Panc1 (cell line): ENCODE results near the gene PLEKHA7. TPM values are rescaled to one million over a fixed set of nuclear protein-coding genes. Genes with fewer than 3 reads are reported as not detected.

Experiments
- ATAC-seq: fragments of 200-7000 bp; cut with Tn5 transposase; 2 replicates; pipeline ENCODE4 v1.9.1; 2020; ENCODE audit warnings: mild to moderate bottlenecking, moderate library complexity
- BruUV-seq: library from RNA; stranded (reverse); fragments of 400-500 nt; replicated peaks from 2 replicates; lab custom pipeline; 2021; lab: Mats Ljungman, UMichigan
- CTCF ChIA-PET: fragments of 300-600 bp; sonication (Branson Sonifier 250); formaldehyde crosslinking; loops from one replicate; lab custom pipeline; 2022; ENCODE audit warnings: antibody characterized with exemption; lab: Charles Lee
- POLR2A ChIA-PET: fragments of 300-600 bp; sonication (Branson Sonifier 250); formaldehyde crosslinking; loops from one replicate; lab custom pipeline; 2022; ENCODE audit warnings: antibody characterized with exemption; lab: Charles Lee
- DNase-seq: peaks from one replicate; pipeline ENCODE4 v3.0.0-alpha.2; 2010; ENCODE audit warnings: low read depth, low spot score
- H3K27ac ChIP-seq: 2 replicates; pipeline ENCODE4 v1.5.1; 2011; ENCODE audit warnings: mild to moderate bottlenecking, low read length, inconsistent platforms
- H3K27me3 ChIP-seq: fragments of 200-500 bp; sonication (Bioruptor generic); 2 replicates; pipeline ENCODE4 v1.6.0; 2014; ENCODE audit warnings: low read length, inconsistent platforms; ENCODE audit not compliant: control insufficient read depth, insufficient read depth
- H3K36me3 ChIP-seq: fragments of 200-500 bp; sonication (Bioruptor generic); 2 replicates; pipeline ENCODE4 v1.5.1; 2014; ENCODE audit warnings: inconsistent platforms, mild to moderate bottlenecking, low read length, moderate library complexity; ENCODE audit not compliant: control insufficient read depth, insufficient read depth
- H3K4me1 ChIP-seq: 2 replicates; pipeline ENCODE4 v1.5.1; 2011; ENCODE audit warnings: inconsistent platforms, mild to moderate bottlenecking, low read length, moderate library complexity; ENCODE audit not compliant: control insufficient read depth, insufficient read depth
- H3K4me3 ChIP-seq, 2 experiments: 2 replicates each; pipeline ENCODE4 v1.5.1; 2011 to 2012; ENCODE audit warnings: low read depth in 2 of 2, low read length in 2 of 2, mild to moderate bottlenecking in 2 of 2, inconsistent platforms in 1 of 2, moderate library complexity in 1 of 2
- H3K9me3 ChIP-seq: fragments of 200-500 bp; sonication (Bioruptor generic); 2 replicates; pipeline ENCODE4 v1.5.1; 2014; ENCODE audit warnings: low read depth, mild to moderate bottlenecking, inconsistent platforms, low read length, moderate library complexity; ENCODE audit not compliant: control insufficient read depth, insufficient read depth
- CTCF ChIP-seq: fragments of 450-650 bp; IDR thresholded peaks from 2 replicates; pipeline ENCODE4 v1.5.1; 2017; ENCODE audit warnings: mild to moderate bottlenecking
- POLR2AphosphoS5 ChIP-seq: IDR thresholded peaks from 2 replicates; pipeline ENCODE4 v1.6.1; 2012; ENCODE audit warnings: mild to moderate bottlenecking, low read depth, low read length, moderate library complexity
- SIN3A ChIP-seq: IDR thresholded peaks from 2 replicates; pipeline ENCODE4 v1.6.1; 2012; ENCODE audit warnings: low read depth, mild to moderate bottlenecking, low read length, moderate library complexity, borderline replicate concordance; ENCODE audit not compliant: insufficient read depth
- TCF7L2 ChIP-seq: IDR thresholded peaks from 2 replicates; pipeline ENCODE4 v1.6.1; 2011; ENCODE audit warnings: mild to moderate bottlenecking, low read depth, low read length, inconsistent platforms
- in situ Hi-C: cut with HindIII; loops from 2 replicates; pipeline ENCODE4 v1.10.0; 2016; ENCODE audit warnings: low sequenced_read_pairs, low pct_unique_long_range_greater_than_20kb
- intact Hi-C: fragments of 100-400 bp; cut with micrococcal nuclease; formaldehyde crosslinking; loops from one replicate; pipeline ENCODE4 v1.10.0; 2022; ENCODE audit not compliant: unreplicated experiment
- total RNA-seq: library from RNA; stranded (reverse); gene quantifications from one replicate; pipeline ENCODE4 v1.2.1, GENCODE V29; 2021; ENCODE audit not compliant: unreplicated experiment
- TF ChIP-seq, protein P1 (sequence below), 2 experiments: IDR thresholded peaks; 2 replicates each; pipeline ENCODE4 v1.6.1; 2011 to 2012; ENCODE audit warnings: low read depth in 2 of 2, control low read depth in 1 of 2, low read length in 1 of 2, mild to moderate bottlenecking in 1 of 2, moderate library complexity in 1 of 2; ENCODE audit not compliant: insufficient read depth in 1 of 2

Gene PLEKHA7
- total RNA-seq, 1 experiment from 2014 or later, result 11.6 TPM

GRCh38 chr11:16745950-16746605 is 268.1 kb downstream of the PLEKHA7 start:
- H3K9me3 ChIP-seq, result no peaks in the 10 kb centered on the region
- ChIA-PET POLR2A (interaction anchor here (0.6 kb wide), 1 partner anchor 56 kb away, joined by 3 read pairs; no protein-coding TSS in a partner anchor), CTCF (no interaction called here)
- no peak for ATAC-seq
- TF ChIP-seq CTCF, result no peak
- no peak for TF ChIP-seq POLR2AphosphoS5
- no peak for TF ChIP-seq SIN3A
- TF ChIP-seq, protein P1, sequence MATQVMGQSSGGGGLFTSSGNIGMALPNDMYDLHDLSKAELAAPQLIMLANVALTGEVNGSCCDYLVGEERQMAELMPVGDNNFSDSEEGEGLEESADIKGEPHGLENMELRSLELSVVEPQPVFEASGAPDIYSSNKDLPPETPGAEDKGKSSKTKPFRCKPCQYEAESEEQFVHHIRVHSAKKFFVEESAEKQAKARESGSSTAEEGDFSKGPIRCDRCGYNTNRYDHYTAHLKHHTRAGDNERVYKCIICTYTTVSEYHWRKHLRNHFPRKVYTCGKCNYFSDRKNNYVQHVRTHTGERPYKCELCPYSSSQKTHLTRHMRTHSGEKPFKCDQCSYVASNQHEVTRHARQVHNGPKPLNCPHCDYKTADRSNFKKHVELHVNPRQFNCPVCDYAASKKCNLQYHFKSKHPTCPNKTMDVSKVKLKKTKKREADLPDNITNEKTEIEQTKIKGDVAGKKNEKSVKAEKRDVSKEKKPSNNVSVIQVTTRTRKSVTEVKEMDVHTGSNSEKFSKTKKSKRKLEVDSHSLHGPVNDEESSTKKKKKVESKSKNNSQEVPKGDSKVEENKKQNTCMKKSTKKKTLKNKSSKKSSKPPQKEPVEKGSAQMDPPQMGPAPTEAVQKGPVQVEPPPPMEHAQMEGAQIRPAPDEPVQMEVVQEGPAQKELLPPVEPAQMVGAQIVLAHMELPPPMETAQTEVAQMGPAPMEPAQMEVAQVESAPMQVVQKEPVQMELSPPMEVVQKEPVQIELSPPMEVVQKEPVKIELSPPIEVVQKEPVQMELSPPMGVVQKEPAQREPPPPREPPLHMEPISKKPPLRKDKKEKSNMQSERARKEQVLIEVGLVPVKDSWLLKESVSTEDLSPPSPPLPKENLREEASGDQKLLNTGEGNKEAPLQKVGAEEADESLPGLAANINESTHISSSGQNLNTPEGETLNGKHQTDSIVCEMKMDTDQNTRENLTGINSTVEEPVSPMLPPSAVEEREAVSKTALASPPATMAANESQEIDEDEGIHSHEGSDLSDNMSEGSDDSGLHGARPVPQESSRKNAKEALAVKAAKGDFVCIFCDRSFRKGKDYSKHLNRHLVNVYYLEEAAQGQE (IDR thresholded peaks at IDR 0.05; ENCODE audit: insufficient read depth in 1 of 2, low read depth in 2 of 2, low read length in 1 of 2), result no peak
- TF ChIP-seq TCF7L2, result no peak
- in situ Hi-C loops, result no loop called here
- no peak overlapping the region for H3K27ac ChIP-seq
- H3K4me1 ChIP-seq, result no peaks in the 10 kb centered on the region
- intact Hi-C loops, result no loop called here
- H3K36me3 ChIP-seq, result peaks cover 28% of the 10 kb centered on the region
- DNase-seq, result no peak
- no TSS peak for BruUV-seq
- no peak overlapping the region for H3K4me3 ChIP-seq
- H3K27me3 ChIP-seq, result no peaks in the 10 kb centered on the region

- in situ Hi-C loops, result no loop called here
- no peaks in the 10 kb centered on the region for H3K27me3 ChIP-seq
- no peak overlapping the region for H3K27ac ChIP-seq
- no peak overlapping the region for H3K4me3 ChIP-seq
- ChIA-PET CTCF (no interaction called here), POLR2A (no interaction called here)
- no peaks in the 10 kb centered on the region for H3K4me1 ChIP-seq
- no peaks in the 10 kb centered on the region for H3K9me3 ChIP-seq
- no peak for ATAC-seq
- intact Hi-C loops, result no loop called here
- TF ChIP-seq CTCF, result no peak
- TF ChIP-seq, protein P1 (IDR thresholded peaks at IDR 0.05; ENCODE audit: insufficient read depth in 1 of 2, low read depth in 2 of 2, low read length in 1 of 2), result no peak
- TF ChIP-seq SIN3A, result no peak
- no peak for TF ChIP-seq POLR2AphosphoS5
- no peak for TF ChIP-seq TCF7L2
- DNase-seq, result no peak
- H3K36me3 ChIP-seq, result peaks cover 22% of the 10 kb centered on the region
- BruUV-seq, result TSS peak; percentile 1
Measured at GRCh38 chr11:16744128-16744725, 270.0 kb downstream of the PLEKHA7 start.
